GM11168 (cell line): ENCODE data around the gene HOXC10.

Experiments used
- in situ Hi-C: fragments of 300-500 bp; cut with MboI; formaldehyde crosslinking; loops from one replicate; pipeline ENCODE4 v1.12.0; 2022; ENCODE audit warnings: low sequenced_read_pairs; ENCODE audit not compliant: unreplicated experiment

HOXC10 gene

GRCh38 chr12:53984901-53985691 lies at the start of gene HOXC10:
Gene HOXC10, plus strand, starts transcription at chr12:53985146. Its CDS starts 114 bp downstream, at chr12:53985260.
- in situ Hi-C loops, result no loop called here

DNA sequence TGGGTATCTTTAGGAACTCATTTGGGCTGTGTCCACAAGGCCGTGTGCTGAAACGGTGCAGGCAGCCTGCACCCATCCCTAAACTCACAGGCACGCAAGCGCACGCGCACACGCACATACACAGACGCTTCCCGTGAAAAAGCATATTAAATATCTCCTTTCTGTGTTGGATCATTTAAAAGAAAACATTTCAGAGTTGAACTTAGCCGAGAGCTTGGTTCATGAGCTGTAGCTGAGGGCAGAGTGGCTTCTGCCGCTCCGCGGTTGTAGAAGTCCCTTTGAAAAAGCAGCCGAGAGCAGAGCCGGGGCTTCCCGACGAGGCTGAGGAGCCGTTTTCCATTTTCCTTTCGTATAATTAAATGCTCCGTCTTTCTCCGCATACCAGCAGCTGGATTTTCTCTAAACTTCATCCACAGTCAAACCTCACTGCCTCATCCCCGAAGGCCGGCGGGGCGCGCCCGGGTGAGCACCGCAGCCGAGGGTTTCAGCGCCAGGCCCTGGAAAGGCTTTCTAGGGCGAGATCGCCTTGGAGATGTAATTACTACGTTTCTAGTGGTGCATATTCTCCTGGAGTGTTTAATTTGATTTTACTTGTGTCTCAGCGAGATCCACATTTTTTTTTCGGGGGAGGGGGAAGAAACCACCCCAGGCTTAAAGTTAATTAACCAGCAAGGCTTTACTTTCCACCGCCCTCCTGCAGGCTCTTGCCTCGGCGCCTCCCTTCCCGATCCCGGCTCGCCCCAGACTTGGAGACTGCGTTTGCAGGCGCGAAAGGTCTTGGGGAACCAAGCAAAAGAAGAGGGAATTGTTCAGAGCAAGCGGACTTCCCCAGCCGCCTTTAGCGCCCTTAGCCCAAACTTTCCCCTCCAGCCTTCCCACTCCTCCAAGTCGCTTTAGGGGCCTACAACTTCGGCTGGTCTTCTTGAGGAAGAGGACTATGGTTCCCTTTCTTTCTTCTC lies 49.3 kb upstream of the HOXC10 start:
- in situ Hi-C loops, result no loop called here

DNA sequence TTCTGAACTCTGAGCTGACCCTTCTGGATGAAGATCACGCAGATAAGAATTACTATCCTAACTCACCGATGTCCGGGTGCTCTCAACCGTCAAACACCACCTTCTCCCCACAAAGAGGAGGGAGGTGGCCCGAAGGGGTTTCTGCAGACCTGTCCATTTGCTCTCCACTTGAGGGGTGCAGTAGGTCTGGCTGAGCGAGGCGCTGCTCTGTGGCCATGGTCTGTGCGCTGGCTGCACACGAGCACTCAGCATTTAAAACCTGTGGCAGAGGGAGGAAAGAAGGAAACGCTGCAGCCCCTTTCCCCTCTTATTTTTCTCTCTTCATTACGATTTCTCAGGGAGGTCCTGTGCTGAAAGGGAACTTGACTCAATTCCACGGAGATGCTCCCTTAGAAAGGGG lies 47.8 kb upstream of the HOXC10 start:
- in situ Hi-C loops, result no loop called here

DNA sequence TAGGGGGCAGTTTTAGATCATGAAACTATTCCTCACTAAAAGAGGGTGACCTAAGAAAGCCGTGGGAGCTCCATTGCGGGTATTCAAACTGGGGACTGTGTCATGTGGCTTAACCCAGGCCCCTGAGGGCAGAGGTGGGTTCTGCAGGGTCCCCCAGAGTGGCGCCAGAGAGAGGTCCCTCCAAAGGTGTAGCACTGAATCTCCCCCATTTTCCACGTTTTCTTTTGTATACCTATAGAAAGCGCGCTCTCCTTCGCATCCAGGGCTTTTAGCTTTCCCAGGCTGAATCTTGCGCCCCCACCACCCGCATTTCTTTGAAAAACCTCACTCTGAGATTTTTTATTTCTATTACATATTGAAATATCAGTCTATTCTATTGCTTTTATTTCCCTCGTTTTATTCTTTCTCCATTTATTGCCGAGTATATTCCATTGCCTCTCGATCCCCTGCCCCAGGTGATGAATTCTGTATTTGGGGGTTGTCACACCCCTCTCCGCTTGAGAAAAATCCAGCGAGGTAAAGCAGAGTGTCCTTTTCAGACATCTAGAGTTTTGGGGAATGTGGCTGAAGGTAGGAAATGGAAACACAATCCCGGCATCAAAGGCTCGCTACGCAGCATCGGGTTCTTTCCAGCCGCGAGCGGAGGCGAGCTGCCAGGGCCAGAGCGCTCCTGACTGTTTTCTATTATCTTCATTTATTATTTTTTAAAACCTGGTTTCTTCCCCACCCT lies 47.2 kb upstream of the HOXC10 start:
- in situ Hi-C loops, result no loop called here

DNA sequence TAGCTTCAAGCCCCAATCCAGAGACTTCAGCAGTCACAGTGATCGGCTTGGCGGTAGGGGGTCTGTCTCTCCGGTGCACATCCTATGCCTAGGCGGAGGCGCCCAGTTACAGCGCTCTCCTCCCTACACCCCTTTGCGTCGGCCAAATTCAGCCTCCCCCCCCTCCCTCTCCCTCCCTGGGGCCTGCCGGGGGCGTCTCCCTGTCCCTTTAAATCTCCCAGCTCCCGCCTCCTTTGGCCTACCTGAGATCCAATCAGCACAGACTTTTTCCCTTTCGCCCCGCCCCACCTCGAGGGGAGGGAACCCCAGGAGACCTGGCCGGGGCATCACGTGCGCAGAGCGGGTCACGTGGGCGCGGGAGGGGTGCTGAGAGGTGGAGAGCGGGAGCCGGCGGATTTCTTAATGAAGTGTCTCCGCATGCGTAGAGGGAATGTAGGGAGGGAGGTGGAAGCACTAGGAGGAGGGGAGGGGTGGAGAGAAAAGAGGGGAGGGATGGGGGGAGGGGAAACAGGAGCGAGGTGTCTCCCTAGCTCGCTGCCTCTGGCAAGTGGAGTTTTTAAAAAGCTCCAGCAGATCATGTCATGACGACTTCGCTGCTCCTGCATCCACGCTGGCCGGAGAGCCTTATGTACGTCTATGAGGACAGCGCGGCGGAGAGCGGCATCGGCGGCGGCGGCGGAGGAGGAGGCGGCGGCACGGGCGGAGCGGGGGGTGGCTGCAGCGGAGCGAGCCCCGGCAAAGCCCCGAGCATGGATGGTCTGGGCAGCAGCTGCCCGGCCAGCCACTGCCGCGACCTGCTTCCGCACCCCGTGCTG lies 46.4 kb upstream of the HOXC10 start, which contains the start of gene HOXC13:
Gene HOXC13 (plus strand): TSS at position 506 of the 815 bp plus-strand sequence. CDS start 76 bp downstream, at position 582.
- in situ Hi-C loops, result no loop called here

DNA sequence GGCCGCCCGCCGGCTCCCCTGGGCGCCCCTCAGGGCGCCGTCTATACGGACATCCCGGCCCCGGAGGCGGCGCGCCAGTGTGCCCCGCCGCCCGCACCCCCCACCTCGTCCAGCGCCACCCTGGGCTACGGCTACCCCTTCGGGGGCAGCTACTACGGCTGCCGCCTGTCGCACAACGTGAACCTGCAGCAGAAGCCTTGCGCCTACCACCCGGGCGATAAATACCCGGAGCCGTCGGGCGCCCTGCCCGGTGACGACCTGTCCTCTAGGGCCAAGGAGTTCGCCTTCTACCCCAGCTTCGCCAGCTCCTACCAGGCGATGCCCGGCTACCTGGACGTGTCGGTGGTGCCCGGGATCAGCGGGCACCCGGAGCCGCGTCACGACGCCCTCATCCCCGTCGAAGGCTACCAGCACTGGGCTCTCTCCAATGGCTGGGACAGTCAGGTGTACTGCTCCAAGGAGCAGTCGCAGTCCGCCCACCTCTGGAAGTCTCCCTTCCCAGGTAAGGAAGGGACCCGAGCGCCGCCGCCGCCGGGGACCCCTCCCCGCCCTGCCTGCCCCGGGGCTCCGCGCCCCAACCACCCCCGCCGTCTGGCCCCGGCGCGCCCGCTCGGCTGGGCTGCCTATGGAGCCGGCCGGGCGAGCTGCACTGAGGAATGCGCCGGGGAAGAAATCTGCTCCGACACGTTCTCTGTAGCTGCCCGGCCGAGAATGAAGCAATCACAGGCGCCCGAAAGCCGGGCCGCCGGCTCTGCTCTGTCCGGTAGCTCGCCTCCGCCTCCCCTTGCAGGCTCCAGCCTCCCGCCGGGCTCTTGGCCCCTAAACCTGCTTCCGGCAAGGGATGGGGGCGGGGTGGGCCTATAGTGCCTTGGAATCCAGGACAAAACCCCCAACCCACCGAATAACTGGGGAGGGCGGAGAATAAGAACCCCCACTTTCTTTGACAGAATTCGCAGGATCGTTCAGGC lies 45.5 kb upstream of the HOXC10 start:
- in situ Hi-C loops, result no loop called here

- in situ Hi-C loops, result no loop called here
Measured at GRCh38 chr12:53940443-53941014, 44.4 kb upstream of the HOXC10 start.

GRCh38 chr12:53941187-53941586 lies 43.8 kb upstream of the HOXC10 start:
- in situ Hi-C loops, result no loop called here

DNA sequence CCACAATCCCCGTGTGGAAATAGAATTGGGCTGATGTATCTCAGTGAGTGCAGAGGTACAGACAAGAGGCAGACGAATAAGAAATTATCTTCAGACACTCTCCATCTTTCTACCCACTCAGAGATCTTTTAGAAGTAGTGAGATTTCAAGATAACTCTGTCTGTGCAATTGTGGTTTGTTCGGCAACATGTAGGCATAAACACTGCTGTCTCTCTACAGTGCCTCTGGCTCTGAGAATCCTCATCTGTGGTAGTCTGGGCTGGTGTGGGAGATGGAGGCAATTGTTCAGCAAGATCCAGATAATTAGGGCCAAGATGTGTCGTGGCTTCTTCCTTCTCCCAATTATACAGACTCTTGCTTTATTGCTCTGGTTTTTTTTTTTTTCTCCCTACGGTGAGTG lies 43.2 kb upstream of the HOXC10 start:
- in situ Hi-C loops, result no loop called here

GRCh38 chr12:53942467-53942997 lies 42.4 kb upstream of the HOXC10 start:
- in situ Hi-C loops, result no loop called here

DNA sequence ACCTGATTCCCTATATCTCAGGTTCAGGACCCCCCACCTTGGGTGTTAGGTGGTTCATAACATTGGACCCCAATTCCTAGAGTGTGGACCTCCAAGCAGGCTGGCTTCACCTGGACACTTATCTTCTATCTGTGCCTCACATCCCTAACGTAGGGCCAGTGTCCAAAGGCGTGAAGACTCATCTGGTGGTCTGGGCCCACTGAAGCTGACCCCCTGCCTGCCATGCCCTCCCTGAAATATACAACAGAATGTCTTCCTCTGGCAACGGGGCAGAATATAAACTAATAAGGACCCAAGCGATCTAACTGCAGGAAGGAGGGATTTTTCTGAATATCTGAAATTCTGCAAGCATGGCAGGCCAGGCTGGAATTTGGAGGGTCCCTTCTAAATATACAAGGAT lies 40.7 kb upstream of the HOXC10 start:
- in situ Hi-C loops, result no loop called here

- in situ Hi-C loops, result no loop called here
Measured at GRCh38 chr12:53944907-53945847, 39.8 kb upstream of the HOXC10 start.

DNA sequence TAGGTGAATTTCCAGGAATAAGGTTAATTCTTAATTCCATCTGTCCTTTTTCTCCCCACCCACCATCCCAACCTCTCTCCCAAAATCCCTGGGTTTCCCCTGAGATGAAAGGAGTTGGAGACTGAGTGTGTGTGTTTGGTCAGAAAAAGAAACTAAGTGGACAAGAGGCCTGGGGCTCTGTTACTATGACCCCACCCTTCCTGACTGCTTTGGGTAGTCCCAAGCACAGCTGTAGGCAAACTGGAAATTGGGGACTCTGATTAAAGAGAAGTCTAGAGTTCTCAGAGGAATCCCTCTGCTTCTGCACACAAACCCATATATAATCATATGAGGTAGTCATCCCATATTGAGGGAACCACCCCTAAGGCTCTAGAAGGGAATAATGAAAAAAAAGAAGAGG lies 37.2 kb upstream of the HOXC10 start:
- in situ Hi-C loops, result no loop called here

- in situ Hi-C loops, result no loop called here
Measured at GRCh38 chr12:53948650-53949593, 36.0 kb upstream of the HOXC10 start.

GRCh38 chr12:53949631-53950436 lies 35.1 kb upstream of the HOXC10 start:
- in situ Hi-C loops, result no loop called here
